ENCODE results near the gene ADM. TPM values are rescaled to one million over a fixed set of nuclear protein-coding genes. Genes with fewer than 3 reads are reported as not detected.

The ADM gene
- total and polyA plus RNA-seq, 2 experiments from 2014 or later, result 75.8 to 95.9 TPM

GRCh38 chr11:10289765-10290380 lies 15.0 kb upstream of the ADM start (continued):
- TF ChIP-seq, protein P1, sequence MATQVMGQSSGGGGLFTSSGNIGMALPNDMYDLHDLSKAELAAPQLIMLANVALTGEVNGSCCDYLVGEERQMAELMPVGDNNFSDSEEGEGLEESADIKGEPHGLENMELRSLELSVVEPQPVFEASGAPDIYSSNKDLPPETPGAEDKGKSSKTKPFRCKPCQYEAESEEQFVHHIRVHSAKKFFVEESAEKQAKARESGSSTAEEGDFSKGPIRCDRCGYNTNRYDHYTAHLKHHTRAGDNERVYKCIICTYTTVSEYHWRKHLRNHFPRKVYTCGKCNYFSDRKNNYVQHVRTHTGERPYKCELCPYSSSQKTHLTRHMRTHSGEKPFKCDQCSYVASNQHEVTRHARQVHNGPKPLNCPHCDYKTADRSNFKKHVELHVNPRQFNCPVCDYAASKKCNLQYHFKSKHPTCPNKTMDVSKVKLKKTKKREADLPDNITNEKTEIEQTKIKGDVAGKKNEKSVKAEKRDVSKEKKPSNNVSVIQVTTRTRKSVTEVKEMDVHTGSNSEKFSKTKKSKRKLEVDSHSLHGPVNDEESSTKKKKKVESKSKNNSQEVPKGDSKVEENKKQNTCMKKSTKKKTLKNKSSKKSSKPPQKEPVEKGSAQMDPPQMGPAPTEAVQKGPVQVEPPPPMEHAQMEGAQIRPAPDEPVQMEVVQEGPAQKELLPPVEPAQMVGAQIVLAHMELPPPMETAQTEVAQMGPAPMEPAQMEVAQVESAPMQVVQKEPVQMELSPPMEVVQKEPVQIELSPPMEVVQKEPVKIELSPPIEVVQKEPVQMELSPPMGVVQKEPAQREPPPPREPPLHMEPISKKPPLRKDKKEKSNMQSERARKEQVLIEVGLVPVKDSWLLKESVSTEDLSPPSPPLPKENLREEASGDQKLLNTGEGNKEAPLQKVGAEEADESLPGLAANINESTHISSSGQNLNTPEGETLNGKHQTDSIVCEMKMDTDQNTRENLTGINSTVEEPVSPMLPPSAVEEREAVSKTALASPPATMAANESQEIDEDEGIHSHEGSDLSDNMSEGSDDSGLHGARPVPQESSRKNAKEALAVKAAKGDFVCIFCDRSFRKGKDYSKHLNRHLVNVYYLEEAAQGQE (IDR thresholded peaks at IDR 0.05; ENCODE audit: unreplicated experiment), result no peak
- TF ChIP-seq, protein P2, sequence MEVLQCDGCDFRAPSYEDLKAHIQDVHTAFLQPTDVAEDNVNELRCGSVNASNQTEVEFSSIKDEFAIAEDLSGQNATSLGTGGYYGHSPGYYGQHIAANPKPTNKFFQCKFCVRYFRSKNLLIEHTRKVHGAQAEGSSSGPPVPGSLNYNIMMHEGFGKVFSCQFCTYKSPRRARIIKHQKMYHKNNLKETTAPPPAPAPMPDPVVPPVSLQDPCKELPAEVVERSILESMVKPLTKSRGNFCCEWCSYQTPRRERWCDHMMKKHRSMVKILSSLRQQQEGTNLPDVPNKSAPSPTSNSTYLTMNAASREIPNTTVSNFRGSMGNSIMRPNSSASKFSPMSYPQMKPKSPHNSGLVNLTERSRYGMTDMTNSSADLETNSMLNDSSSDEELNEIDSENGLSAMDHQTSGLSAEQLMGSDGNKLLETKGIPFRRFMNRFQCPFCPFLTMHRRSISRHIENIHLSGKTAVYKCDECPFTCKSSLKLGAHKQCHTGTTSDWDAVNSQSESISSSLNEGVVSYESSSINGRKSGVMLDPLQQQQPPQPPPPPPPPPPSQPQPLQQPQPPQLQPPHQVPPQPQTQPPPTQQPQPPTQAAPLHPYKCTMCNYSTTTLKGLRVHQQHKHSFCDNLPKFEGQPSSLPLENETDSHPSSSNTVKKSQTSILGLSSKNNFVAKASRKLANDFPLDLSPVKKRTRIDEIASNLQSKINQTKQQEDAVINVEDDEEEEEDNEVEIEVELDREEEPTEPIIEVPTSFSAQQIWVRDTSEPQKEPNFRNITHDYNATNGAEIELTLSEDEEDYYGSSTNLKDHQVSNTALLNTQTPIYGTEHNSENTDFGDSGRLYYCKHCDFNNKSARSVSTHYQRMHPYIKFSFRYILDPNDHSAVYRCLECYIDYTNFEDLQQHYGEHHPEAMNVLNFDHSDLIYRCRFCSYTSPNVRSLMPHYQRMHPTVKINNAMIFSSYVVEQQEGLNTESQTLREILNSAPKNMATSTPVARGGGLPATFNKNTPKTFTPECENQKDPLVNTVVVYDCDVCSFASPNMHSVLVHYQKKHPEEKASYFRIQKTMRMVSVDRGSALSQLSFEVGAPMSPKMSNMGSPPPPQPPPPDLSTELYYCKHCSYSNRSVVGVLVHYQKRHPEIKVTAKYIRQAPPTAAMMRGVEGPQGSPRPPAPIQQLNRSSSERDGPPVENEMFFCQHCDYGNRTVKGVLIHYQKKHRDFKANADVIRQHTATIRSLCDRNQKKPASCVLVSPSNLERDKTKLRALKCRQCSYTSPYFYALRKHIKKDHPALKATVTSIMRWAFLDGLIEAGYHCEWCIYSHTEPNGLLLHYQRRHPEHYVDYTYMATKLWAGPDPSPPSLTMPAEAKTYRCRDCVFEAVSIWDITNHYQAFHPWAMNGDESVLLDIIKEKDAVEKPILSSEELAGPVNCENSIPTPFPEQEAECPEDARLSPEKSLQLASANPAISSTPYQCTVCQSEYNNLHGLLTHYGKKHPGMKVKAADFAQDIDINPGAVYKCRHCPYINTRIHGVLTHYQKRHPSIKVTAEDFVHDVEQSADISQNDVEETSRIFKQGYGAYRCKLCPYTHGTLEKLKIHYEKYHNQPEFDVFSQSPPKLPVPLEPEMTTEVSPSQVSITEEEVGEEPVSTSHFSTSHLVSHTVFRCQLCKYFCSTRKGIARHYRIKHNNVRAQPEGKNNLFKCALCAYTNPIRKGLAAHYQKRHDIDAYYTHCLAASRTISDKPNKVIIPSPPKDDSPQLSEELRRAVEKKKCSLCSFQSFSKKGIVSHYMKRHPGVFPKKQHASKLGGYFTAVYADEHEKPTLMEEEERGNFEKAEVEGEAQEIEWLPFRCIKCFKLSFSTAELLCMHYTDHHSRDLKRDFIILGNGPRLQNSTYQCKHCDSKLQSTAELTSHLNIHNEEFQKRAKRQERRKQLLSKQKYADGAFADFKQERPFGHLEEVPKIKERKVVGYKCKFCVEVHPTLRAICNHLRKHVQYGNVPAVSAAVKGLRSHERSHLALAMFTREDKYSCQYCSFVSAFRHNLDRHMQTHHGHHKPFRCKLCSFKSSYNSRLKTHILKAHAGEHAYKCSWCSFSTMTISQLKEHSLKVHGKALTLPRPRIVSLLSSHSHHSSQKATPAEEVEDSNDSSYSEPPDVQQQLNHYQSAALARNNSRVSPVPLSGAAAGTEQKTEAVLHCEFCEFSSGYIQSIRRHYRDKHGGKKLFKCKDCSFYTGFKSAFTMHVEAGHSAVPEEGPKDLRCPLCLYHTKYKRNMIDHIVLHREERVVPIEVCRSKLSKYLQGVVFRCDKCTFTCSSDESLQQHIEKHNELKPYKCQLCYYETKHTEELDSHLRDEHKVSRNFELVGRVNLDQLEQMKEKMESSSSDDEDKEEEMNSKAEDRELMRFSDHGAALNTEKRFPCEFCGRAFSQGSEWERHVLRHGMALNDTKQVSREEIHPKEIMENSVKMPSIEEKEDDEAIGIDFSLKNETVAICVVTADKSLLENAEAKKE (CRISPR knock-in tag; IDR thresholded peaks at IDR 0.05), result no peak
